Right lung (tissue), 5 donors: ENCODE measurements around the gene CASR. TPM values are rescaled to one million over a fixed set of nuclear protein-coding genes. Genes with fewer than 3 reads are reported as not detected.

Source experiments
- DNase-seq, 2 donors: peaks; one replicate each; pipeline ENCODE4 v3.0.0-alpha.2; 2013
- polyA plus RNA-seq, 5 donors: library from polyadenylated mRNA; unstranded; fragments of 120-200 nt; gene quantifications; one replicate each; pipeline versions ENCODE4 v1.2.1 to v1.2.3, GENCODE V29; 2013; ENCODE audit warnings: inconsistent platforms in 1 of 5, low replicate concordance in 1 of 5; ENCODE audit not compliant: insufficient read length in 5 of 5, insufficient read depth in 1 of 5

CASR gene
- polyA plus RNA-seq, 5 donors = 0.01 to 0.13 (median 0.01) TPM; not detected in 2

DNA sequence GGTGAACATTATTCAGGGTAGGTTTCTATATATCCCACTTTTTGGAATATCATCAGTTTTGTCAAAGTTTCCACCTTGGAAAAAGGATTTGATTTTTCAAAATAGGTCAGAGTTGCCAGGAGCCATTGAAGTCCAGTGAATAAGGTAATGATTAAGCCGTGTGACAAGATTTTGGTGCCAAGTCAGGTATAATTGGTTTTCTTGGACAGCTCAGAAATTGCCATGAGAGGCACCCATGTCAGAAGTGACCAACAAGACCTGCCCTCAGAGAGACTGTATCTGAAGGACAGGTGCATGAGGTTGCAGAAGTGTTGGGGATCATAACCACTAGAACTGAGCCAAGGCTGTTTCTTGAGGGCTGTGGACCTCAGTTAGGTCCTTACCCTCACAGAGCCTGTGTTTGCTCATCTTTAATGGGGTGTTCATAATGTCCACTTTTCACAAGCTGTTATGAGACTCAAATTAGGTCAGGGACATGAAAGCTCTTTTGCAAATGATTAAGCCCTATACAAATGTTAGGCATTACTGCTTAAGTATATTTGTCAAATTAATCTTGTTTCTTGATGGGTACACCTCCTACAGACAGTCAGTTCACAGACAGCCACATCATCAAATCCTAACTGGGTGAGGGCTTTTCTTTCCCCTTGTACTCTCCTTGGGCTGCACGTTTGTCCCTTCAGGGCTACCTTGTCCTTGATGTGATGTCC lies 32.3 kb downstream of the CASR start:
- DNase-seq = no peak

DNA sequence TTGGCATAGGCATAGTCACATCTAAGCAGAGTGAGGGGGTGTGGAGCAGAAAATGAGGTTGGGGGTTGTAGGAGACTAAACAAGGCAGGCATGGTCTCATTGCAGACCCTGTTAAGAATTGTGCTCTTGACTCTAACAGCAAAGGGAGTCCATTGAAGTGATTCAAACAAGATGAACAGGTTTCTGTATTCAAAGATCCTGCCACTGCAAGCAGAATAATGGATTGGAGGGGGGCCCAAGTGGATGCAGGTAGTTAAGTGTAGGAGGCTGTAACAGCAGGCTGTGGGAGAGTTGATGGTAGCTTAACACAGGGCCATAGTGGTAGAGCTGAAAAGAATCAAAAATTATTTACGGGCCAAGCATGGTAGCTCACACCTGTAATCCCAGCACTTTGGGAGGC lies 34.4 kb downstream of the CASR start:
- peak; percentile 13 to 23 for DNase-seq

DNA sequence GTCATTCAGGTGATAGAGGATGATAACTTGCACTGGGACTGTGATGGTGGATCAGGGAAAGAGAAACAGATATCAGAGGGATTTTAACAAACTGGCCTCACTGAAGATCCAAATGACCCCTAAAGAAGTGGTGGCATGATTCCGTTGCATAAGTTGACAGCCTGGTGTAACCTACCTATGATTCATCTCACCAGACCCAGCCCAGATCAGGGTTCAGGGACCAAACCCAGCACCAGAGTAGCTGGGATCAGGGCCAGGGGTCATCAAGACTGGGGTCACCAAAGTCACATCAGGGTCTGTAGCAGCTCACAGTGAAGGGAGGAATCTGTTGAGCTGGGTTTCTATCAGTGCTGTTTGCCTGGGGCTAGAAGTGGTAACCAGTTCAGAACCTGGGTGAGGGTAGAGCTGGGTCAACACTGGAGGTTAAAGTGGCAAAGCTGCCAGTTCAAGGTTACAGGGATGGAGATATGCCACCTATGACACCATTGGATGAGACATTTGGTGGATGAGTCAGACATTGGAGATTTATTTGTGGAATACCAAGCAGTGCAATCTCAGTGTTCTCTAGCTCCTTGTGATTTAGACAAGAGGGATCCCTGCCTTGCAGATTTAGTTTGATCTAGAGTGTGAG lies 35.9 kb downstream of the CASR start:
- no peak for DNase-seq

DNA sequence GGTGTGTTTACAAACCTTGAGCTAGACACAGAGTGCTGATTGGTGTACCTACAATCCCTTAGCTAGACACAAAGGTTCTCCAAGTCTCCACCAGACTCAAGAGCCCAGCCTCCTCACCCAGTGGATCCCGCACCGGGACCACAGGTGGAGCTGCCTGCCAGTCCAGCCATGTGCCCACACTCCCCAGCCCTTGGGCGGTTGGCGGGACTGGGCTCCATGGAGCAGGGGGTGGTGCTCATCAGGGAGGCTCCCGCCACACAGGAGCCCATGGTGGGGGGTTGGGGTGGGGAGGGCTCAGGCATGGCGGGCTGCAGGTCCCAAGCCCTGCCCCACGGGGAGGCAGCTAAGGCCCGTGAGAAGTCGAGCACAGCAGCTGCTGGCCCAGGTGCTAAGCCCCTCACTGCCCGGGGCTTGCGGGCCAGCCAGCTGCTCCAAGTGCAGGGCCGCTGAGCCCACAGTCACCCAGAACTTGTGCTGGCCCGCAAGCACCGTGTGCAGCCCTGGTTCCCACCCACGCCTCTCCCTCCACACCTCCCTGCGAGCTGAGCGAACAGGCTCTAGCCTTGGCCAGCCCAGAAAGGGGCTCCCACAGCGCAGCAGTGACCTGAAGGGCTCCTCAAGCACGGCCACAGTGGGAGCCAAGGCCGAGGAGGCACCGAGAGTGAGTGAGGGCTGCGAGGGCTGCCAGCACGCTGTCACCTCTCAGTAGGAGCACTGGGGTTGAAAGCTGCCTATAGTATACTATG lies 43.7 kb downstream of the CASR start:
- DNase-seq = no peak

DNA sequence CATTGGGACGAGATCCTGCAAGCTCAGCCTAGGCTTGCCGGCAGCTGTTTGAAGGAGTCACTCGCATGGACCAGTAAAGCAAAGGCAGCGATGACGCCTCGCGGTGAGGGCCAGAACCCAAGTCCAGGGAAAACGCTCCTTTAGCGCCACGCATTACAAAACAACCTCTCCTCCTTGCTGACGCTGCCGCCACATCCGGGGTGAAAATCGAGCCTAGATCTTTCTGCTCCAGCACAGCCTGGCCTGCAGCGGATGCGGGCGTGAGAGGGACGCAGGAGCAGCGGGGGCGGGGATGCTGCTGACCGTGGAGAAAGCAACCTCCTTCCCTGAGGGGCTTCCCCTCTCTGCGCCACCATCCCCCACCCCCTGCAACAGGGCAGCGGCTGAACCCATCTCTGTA lies 46.7 kb downstream of the CASR start:
- no peak for DNase-seq

DNA sequence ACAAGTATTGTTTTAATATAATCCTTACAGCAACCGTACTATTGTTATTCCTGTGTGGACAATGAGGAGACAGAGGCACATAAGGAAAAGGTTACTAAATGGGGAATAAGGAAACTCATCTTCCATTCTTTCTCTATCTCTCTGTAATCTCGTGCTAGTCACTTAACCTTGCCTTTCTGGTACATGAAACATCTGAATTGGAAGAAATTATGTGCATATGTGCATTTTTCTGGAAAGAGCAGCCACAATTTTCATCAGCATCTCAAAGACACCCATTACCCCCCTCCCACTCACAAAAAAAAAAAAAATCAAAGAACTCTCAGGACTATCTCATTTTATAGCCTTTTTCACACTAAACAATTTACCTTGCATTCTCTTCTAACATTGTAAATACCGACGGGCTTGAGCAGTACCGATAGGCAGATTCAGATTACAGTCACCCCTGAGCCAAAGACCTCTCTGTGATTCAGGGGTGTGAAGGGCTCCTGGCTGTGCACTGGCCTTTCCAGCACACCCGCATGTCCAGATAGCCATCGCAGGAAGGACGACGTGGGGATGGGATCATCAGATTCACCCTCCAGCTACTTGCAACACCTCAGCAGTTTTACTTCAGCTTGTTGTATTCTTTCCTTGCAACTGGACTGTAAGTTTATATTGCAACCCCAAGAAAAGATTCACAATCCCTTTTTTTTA lies 48.1 kb downstream of the CASR start:
- DNase-seq = no peak

DNA sequence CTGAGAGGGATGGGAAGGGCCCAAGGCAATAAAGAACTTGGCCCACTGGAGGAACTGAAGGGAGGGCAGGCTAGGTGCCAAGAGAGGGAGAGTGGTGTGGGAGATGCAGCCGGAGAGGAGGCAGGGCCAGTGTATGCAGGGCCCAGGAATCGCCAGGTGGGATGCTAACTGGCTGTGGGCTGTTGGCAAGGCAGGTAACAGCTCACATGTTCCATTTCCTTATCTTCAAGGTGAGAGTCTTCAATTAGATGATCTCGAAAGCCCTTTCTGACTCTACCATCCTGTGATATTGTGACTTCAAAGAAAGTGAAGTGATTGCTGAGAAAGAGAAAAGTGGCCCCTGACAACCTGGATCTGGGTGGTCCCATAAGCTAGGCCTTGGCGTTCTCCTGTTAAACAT lies 49.0 kb downstream of the CASR start:
- DNase-seq = no peak

DNA sequence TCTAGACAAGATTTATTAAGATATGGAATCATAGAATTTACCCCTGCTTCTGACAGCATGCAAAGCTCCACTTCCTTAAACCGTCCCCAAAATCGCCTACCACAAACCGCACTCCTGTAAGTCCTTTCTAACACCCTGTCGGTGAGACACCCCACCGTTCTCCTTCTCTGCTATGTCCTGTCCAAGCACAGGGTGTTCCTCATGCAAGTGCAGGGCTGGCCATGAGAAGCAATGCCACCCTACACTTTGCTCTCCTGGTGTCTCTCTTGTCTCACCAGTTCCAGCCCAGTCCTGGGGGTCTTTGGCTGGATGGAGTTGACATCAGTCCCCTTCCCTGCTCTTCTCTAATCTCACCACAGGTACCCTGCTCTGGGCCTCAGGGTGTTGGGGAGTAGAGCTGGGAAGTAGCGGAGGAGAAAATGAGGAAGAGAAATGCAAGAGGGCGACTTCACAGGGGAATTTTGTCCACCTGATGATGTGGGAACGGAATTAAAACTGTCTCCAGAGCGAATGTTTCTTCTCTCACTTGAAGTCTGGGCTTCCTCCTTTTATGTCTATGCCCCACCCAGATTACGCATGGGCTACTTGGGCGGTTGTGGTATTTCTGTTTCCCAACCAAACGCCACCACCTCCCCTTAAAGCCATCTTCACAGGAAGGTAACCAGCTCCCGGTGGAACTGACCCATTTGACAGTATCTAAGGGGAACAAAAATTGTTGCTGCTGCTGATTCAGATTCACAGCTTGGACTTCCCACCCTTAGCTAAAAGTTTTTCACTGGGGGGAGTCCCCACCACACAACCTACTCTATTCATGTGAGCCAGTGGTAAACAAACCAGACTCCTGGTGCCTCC lies 49.9 kb downstream of the CASR start:
- DNase-seq = no peak

DNA sequence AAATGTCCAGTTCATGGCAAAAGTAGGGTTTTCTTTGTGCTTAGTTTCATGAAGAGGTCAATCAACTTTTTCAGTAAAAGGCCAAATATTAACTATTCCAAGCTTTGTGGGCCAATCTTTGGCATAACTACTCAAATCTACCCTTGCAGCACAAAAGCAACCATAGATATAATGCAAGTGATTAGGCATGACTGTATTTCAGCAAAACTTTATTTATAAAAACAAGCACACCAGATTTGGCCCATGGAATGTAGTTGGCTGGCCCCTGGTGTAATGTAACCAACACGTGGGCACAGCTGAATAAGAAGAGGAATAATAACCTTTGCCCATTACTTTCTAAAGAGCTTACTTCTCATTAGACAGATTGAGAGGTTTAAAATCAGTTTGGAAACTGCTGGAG lies 50.6 kb downstream of the CASR start:
- no peak for DNase-seq

DNA sequence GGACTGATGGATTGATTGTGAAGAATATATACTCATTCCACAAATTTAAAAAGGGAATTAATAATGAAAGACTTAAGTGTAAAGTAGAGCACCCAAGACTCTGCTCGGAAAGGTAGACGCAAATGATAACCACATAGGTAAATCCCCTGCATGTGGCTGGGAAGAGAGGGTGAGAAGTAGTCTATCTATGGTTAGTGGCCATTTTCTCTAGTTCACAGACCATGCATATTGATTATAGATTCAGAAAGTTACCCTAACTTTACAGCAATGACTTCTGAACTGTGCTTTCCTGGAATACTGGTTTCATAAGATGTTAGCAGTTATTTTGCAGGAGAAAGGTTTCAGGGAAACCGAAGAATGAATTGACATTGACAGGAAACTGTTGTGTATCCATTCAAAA lies 51.7 kb downstream of the CASR start:
- DNase-seq = no peak

DNA sequence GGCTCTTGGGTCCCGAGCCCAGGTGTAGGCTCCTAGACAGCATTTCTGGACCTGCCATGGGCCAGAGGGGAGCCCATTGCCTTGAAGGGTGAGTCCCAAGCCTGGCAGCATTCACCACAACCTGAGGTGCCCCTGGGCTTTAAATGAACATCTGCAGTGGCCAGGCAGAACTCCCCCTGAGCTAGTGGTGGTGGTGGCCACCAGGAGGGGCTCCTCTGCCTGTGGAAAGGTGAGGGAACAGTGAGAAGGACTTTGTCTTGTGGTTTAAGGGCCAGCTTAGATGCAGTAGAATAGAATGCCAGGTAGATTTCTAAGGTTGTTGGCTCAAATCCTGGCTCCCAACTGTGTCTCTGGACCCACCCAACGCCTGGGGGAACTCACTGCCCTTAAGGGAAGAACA lies 55.6 kb downstream of the CASR start:
- DNase-seq = no peak

DNA sequence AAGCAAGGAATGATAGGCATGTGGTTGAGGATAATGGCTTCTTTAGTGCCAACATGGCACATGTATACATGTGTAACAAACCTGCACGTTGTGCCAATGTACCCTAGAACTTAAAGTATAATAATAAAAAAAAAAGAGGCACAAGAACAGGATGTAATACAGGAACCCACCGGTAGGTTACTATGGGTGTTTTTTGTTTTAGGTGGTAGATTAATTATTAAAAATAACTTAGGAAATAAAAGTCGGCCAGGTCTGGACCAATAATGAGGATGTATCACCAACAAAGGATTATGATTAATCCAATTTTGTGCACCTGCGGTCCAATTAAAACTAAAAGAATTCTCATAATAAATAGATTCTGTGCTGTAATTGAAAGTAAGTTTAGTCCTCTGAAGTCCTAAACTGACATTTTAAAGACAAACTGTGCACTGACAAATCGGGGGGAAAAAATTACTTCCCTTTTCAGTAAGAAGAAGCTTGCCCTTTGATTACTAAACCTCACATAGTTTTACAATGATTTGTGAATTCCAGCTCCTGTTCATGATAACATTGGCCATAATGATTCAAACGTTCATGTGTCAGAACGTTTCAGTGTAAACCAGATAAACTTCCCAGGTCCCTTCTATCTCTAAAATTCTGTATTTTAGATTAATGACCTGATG lies 62.2 kb downstream of the CASR start:
- no peak for DNase-seq

DNA sequence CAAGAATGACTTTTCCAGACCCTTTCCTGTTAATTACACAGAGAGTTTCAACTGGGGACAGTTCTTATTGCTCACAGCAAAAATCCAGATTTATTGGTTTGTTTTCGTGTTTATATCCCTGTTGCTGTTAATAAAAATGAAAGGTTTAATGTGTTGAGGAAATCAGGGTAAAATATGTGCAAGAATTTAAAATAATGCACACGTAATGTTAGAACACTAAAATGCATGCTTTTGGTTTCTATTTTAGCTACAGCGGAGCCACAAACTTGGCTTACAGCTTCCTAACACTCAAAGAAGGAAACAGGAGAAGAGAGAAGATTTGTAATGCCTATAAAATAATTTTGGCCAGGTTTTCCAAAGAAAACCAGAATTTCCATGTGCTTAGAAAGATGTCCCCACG lies 62.7 kb downstream of the CASR start:
- DNase-seq = no peak

DNA sequence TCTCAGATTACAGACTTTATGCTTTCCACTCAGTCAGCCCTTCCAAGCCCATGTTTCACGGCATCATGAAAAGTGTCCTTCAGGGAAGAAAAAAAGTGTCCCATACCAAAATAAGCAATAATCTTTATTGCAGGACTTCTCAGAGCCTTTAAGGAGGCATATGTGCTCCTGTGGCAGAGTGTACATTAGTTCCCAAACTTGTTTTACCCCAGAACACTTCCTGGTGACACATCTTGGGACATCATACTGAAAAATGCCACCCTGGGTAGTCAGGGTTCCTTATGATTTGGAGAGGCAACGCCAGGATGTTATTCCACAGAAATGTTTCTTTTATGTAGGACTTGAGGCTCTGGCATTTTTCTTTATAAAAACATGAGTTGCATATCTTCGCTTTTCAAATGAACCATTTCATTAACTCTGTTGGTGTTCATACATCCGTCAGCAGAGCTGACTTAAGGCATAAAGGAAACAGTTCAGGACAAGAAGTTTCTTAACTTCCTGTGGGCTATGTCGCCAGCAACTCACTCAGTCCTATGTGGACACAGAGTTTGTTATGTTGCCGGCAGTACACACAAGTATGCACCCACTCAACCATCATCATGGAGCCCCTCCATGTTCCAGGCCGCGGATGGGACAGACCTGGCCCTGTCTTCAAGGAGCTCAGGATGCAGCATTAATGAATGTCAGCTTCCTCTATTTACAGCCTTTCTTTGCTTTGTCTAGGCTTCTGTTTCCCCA lies 63.8 kb downstream of the CASR start:
- DNase-seq = no peak

DNA sequence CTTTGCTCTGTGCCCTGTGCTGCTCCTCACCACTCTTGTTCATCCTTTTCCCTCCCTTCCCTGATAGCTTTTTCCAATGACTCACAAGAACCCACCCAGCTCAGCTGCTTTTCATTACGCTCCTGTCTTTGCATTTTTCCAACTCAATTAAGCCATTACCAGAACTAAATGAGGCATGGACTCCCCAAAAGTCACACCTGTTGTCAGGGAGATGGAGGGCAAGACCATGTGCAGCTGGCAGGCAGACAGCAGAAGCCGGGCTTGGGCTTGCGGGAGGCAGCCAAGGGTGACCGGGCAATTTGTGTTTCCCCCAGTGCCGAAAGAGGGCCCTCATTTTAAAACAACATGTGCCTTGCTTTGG lies 64.3 kb downstream of the CASR start:
- no peak for DNase-seq

DNA sequence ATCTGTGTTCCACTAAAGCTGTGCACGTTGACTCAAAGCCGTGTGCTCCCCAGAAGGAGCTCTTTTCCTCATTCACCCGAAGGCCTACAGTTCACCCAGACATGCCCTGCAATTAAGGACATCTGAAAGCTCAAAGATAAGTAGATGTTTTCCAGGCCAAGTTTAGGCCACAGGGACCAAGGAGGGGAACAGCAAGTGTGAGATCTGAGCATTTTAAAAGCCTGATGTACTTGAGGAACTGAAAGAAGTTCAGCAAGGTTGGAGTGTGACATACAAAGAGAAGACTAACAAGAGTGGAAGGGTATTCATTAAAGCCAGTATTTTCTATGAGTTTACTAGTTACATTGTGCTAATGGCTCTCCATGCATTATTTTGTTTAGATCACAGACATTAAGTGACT lies 68.0 kb downstream of the CASR start:
- no peak for DNase-seq

DNA sequence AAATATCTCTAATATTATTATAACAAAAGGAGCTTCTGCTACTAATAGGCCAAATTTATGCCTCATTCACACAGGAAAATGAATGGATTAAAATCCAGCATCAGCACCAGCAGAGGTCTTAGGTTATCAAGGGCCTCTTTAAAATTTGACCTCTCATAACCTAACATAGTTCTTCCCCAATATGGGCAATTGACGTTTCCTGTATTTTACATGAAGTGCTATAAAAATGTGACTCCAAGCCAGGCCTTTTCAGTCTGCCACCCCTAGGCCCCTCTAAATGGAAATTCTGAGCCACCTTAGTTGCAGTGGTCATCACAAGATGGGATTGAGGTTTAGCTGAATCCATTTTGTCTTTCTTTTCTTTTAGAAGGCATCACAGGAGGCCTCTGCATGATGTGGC lies 70.1 kb downstream of the CASR start:
- no peak for DNase-seq

DNA sequence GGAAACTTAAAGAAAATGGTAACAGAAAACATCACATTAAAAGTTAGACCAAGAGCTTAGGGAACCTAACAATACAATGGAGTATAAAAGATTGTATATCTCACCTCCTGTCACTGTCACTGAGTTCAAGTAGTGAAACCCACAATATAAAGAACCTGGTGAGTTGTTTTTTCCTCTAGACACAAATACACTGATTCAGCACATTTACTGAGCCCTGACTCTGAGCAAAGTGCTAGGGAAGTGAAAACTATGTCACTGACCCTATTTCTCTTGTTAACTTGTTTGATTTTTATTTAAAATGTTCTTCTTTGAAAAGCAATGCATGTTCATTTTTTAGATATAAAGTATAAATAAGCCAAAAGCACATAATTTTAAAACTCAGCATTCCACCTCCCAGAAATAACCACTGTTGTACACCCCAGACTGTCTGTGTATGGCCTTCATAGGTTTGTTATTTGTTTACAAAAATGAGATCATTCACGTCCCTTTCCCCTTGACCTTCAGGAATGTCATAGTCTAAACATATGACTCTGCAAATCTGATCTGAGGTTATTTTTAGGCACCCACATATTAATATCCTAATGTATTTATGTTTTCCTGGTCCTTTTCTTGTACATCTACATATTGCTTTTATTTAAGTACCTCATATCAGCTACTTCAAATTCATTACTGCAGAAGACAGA lies 72.4 kb downstream of the CASR start:
- no peak for DNase-seq

DNA sequence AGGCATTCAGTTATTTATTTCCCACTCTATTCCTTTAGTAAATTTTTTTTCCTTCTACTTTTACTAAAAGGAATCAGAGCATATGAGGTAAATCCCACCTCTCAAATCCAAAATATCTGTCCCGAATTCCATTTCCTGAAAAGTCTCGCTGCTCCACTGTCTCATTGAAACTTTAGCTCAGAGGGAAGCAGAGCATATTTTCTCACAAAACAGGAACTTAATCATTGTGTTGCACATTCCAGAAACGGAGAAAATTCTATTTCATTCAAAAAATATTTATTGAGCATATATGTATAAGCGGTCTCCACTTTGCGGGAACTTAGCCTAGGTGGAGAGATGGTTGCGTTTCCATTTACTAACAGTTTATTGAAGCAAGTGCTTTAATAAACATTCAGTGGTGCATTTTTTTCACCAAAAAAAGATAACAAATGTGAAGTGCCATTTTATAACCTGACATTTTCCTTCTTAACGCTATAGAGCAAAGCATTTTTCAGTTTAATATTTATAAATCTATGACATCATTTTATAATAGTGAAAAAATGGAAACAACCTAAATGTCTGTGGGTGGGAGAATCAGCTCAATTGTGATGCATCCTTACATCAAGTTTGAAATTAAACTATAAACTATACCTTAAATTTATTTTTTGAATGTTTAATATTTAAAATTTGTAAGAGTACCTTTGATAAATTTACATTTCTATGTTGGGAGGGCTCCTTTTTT lies 74.3 kb downstream of the CASR start:
- DNase-seq = no peak
